Upper lobe of left lung (tissue), 4 donors: Measurements from ENCODE around the gene SLC4A7.

ENCODE experiments used
- POLR2AphosphoS5 ChIP-seq, 2 donors: sonication (generic); formaldehyde crosslinking; IDR thresholded peaks; one replicate each; pipeline ENCODE4 v1.5.1; 2017; ENCODE audit warnings: antibody characterized with exemption in 2 of 2
- TF ChIP-seq, protein P1 (sequence below), 6 experiments: fragments of 450-650 bp in 4 of 6; fragments of 200-600 bp in 2 of 6; sonication (generic) in 2 of 6; IDR thresholded peaks; one replicate each; pipeline ENCODE4 v1.5.1; 2016 to 2019; ENCODE audit warnings: antibody characterized with exemption in 6 of 6

DNA sequence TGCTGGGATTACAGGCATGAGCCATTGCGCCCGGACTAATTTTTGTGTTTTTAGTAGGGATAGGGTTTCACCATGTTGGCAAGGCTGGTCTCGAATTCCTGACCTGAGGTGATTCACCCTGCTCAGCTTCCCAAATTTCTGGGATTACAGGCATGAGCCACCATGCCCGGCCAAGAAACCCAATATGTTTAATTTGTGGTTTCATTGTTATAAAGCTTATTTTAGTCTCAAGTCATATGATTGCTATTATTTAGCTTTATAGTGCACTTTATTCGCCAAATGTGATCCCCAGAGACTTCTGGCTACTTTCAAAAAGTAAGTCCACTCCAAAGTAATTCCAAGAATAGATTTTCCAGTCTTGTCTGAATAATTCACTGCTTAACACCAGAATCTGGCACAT, 19.3 kb upstream of the SLC4A7 start:
- TF ChIP-seq, protein P1, sequence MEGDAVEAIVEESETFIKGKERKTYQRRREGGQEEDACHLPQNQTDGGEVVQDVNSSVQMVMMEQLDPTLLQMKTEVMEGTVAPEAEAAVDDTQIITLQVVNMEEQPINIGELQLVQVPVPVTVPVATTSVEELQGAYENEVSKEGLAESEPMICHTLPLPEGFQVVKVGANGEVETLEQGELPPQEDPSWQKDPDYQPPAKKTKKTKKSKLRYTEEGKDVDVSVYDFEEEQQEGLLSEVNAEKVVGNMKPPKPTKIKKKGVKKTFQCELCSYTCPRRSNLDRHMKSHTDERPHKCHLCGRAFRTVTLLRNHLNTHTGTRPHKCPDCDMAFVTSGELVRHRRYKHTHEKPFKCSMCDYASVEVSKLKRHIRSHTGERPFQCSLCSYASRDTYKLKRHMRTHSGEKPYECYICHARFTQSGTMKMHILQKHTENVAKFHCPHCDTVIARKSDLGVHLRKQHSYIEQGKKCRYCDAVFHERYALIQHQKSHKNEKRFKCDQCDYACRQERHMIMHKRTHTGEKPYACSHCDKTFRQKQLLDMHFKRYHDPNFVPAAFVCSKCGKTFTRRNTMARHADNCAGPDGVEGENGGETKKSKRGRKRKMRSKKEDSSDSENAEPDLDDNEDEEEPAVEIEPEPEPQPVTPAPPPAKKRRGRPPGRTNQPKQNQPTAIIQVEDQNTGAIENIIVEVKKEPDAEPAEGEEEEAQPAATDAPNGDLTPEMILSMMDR (IDR thresholded peaks at IDR 0.05), result no peak
- no peak for TF ChIP-seq POLR2AphosphoS5 (IDR thresholded peaks at IDR 0.05)
